Fibroblast of lung (primary cell): ENCODE results near the gene GLRX3. TPM values are rescaled to one million over a fixed set of nuclear protein-coding genes. Genes with fewer than 3 reads are reported as not detected.

Experiments
- DNase-seq, 2 donors: peaks; one replicate each; pipeline versions ENCODE4 v3.0.0 to v3.0.0-alpha.2; 2010; ENCODE audit warnings: low read depth in 2 of 2
- H2AFZ ChIP-seq: 2 replicates; pipeline ENCODE4 v1.5.1; 2012; ENCODE audit warnings: low read length, control low read depth, inconsistent platforms
- H3K27ac ChIP-seq: 2 replicates; pipeline ENCODE4 v1.5.1; 2011; ENCODE audit warnings: low read length, control low read depth; ENCODE audit not compliant: insufficient read depth
- H3K27me3 ChIP-seq: 2 replicates; pipeline ENCODE4 v1.5.1; 2011; ENCODE audit warnings: mild to moderate bottlenecking, low read length; ENCODE audit not compliant: control insufficient read depth, insufficient read depth
- H3K36me3 ChIP-seq: 2 replicates; pipeline ENCODE4 v1.5.1; 2011; ENCODE audit warnings: low read length; ENCODE audit not compliant: control insufficient read depth, insufficient read depth
- H3K4me1 ChIP-seq: 2 replicates; pipeline ENCODE4 v1.5.1; 2011; ENCODE audit warnings: low read length; ENCODE audit not compliant: control insufficient read depth, insufficient read depth; ENCODE audit errors: extremely low read depth
- H3K4me2 ChIP-seq: 2 replicates; pipeline ENCODE4 v1.5.1; 2011; ENCODE audit warnings: low read length, control low read depth; ENCODE audit not compliant: insufficient read depth; ENCODE audit errors: extremely low read depth
- H3K4me3 ChIP-seq, 4 experiments: fragments of 200-600 bp in 1 of 4; sonication (generic) in 1 of 4; replicated peaks in 1 of 4; 2 replicates each; pipeline ENCODE4 v1.5.1; 2011 to 2016; ENCODE audit warnings: low read length in 4 of 4, low read depth in 3 of 4, mild to moderate bottlenecking in 3 of 4, control low read depth in 2 of 4, inconsistent platforms in 1 of 4, mixed read lengths in 1 of 4; ENCODE audit not compliant: insufficient read depth in 1 of 4; ENCODE audit errors: control extremely low read depth in 1 of 4
- H3K79me2 ChIP-seq: 2 replicates; pipeline ENCODE4 v1.5.1; 2012; ENCODE audit warnings: mild to moderate bottlenecking, low read length, inconsistent platforms; ENCODE audit not compliant: control insufficient read depth, insufficient read depth
- H3K9ac ChIP-seq: 2 replicates; pipeline ENCODE4 v1.5.1; 2011; ENCODE audit warnings: mild to moderate bottlenecking, low read length, control low read depth; ENCODE audit not compliant: insufficient read depth
- H3K9me3 ChIP-seq: 2 replicates; pipeline ENCODE4 v1.5.1; 2012; ENCODE audit warnings: low read depth, low read length; ENCODE audit not compliant: control insufficient read depth, insufficient read depth
- H4K20me1 ChIP-seq: 2 replicates; pipeline ENCODE4 v1.5.1; 2011; ENCODE audit warnings: low read length; ENCODE audit not compliant: control insufficient read depth, insufficient read depth; ENCODE audit errors: extremely low read depth
- CTCF ChIP-seq, 2 donors: IDR thresholded peaks in 1 of 2; conservative IDR thresholded peaks in 1 of 2; 1 replicate in 1 of 2; 2 replicates in 1 of 2; pipeline ENCODE4 v1.5.1; 2011 to 2012; ENCODE audit warnings: low read length in 2 of 2, control low read depth in 1 of 2, inconsistent platforms in 1 of 2, low read depth in 1 of 2, mild to moderate bottlenecking in 1 of 2
- EZH2 ChIP-seq: IDR thresholded peaks from 2 replicates; pipeline ENCODE4 v1.5.1; 2012; ENCODE audit warnings: low read length, control low read depth, mild to moderate bottlenecking; ENCODE audit errors: missing control alignments
- polyA plus RNA-seq, 2 donors: library from polyadenylated mRNA; depleted of rRNA in 1 of 2; stranded (reverse) in 1 of 2; unstranded in 1 of 2; fragments of >200 nt; gene quantifications; 2 replicates each; pipeline ENCODE4 v1.2.1, GENCODE V29; 2011 to 2012; ENCODE audit warnings: missing spikeins in 1 of 2
- total RNA-seq: library from RNA; depleted of rRNA; stranded (reverse); fragments of >200 nt; gene quantifications from 2 replicates; pipeline ENCODE4 v1.2.1, GENCODE V29; 2014

GLRX3 gene
- total and polyA plus RNA-seq, 2 donors (not counting 1 experiment from before 2014, with no cell fraction given) = 51.7 to 95.6 TPM

- TF ChIP-seq CTCF (conservative IDR thresholded peaks at IDR 0.05 in 1 of 2, IDR thresholded peaks at IDR 0.05 in 1 of 2; ENCODE audit: low read depth in 1 of 2, low read length in 2 of 2) = no peak
- no peak for TF ChIP-seq EZH2
- H3K79me2 ChIP-seq = no peaks in the 10 kb centered on the region
- no peaks in the 10 kb centered on the region for H4K20me1 ChIP-seq
- H3K27me3 ChIP-seq = no peaks in the 10 kb centered on the region
- no peaks in the 10 kb centered on the region for H3K4me1 ChIP-seq
- no peak overlapping the region for H3K4me2 ChIP-seq
- no peak overlapping the region for H3K4me3 ChIP-seq
- no peaks in the 10 kb centered on the region for H3K9me3 ChIP-seq
- no peak overlapping the region for H3K27ac ChIP-seq
- no peak overlapping the region for H3K9ac ChIP-seq
- H2AFZ ChIP-seq = no peak overlapping the region
- peaks cover 8% of the 10 kb centered on the region for H3K36me3 ChIP-seq
- DNase-seq = no peak
These were observed 44.2 kb downstream of the GLRX3 start for GRCh38 chr10:130180416-130180815.

- no peak for DNase-seq
- TF ChIP-seq CTCF (conservative IDR thresholded peaks at IDR 0.05 in 1 of 2, IDR thresholded peaks at IDR 0.05 in 1 of 2; ENCODE audit: low read depth in 1 of 2, low read length in 2 of 2) (no peak), EZH2 (no peak)
- H3K36me3 ChIP-seq = peaks cover 10% of the 10 kb centered on the region
- no peaks in the 10 kb centered on the region for H3K9me3 ChIP-seq
- H3K79me2 ChIP-seq = no peaks in the 10 kb centered on the region
- no peak overlapping the region for H3K4me2 ChIP-seq
- H3K9ac ChIP-seq = no peak overlapping the region
- no peaks in the 10 kb centered on the region for H4K20me1 ChIP-seq
- no peaks in the 10 kb centered on the region for H3K27me3 ChIP-seq
- no peak overlapping the region for H2AFZ ChIP-seq
- no peak overlapping the region for H3K27ac ChIP-seq
- no peak overlapping the region for H3K4me3 ChIP-seq
- H3K4me1 ChIP-seq = no peaks in the 10 kb centered on the region
These were observed 45.7 kb downstream of the GLRX3 start for GRCh38 chr10:130181858-130182257.

GRCh38 chr10:130185591-130185990 is 49.4 kb downstream of the GLRX3 start:
- Histone ChIP-seq H3K4me3 (no peak overlapping the region), H3K4me1 (no peaks in the 10 kb centered on the region)

More at GRCh38 chr10:130185591-130185990, 49.4 kb downstream of the GLRX3 start:
- no peak overlapping the region for H2AFZ ChIP-seq
- no peaks in the 10 kb centered on the region for H3K27me3 ChIP-seq
- H3K36me3 ChIP-seq = peaks cover 8% of the 10 kb centered on the region
- H4K20me1 ChIP-seq = no peaks in the 10 kb centered on the region
- H3K27ac ChIP-seq = no peak overlapping the region
- H3K4me2 ChIP-seq = no peak overlapping the region
- no peaks in the 10 kb centered on the region for H3K79me2 ChIP-seq
- DNase-seq = no peak
- H3K9ac ChIP-seq = no peak overlapping the region
- no peaks in the 10 kb centered on the region for H3K9me3 ChIP-seq
- TF ChIP-seq EZH2 = no peak
- TF ChIP-seq CTCF (conservative IDR thresholded peaks at IDR 0.05 in 1 of 2, IDR thresholded peaks at IDR 0.05 in 1 of 2; ENCODE audit: low read depth in 1 of 2, low read length in 2 of 2) = no peak
